OCI-LY3 (cell line): ENCODE data around the gene SMAD3.

Experiments
- H2AFZ ChIP-seq: fragments of 200-600, 300-600 bp; shearing (Covaris generic); 2 replicates; pipeline ENCODE4 v1.6.0; 2014; ENCODE audit warnings: antibody characterized with exemption, low read depth, low read length
- H3K27ac ChIP-seq: fragments of 200-600, 300-600 bp; sonication (generic); 2 replicates; pipeline ENCODE4 v1.5.1; 2014; ENCODE audit warnings: mild to moderate bottlenecking, low read length, moderate library complexity, mixed read lengths
- H3K27me3 ChIP-seq: fragments of 200-600, 300-600 bp; sonication (generic); 2 replicates; pipeline ENCODE4 v1.6.1; 2014; ENCODE audit warnings: low read depth, low read length, mixed read lengths
- H3K36me3 ChIP-seq: fragments of 200-600, 300-600 bp; sonication (generic); replicated peaks from 2 replicates; pipeline ENCODE3; 2014; ENCODE audit warnings: low read depth, low read length, mixed read lengths
- H3K4me1 ChIP-seq: fragments of 300-600, 200-600 bp; sonication (generic); 2 replicates; pipeline ENCODE4 v1.6.1; 2014; ENCODE audit warnings: low read length, mixed read lengths
- H3K4me2 ChIP-seq: fragments of 200-600, 300-600 bp; sonication (generic); 2 replicates; pipeline ENCODE4 v1.6.1; 2014; ENCODE audit warnings: low read length, mixed read lengths
- H3K4me3 ChIP-seq: fragments of 300-600, 200-600 bp; sonication (generic); 2 replicates; pipeline ENCODE4 v1.5.1; 2014; ENCODE audit warnings: antibody characterized with exemption, mild to moderate bottlenecking, low read length, moderate library complexity
- H3K79me2 ChIP-seq: fragments of 300-600, 200-600 bp; shearing (Covaris generic); 2 replicates; pipeline ENCODE4 v1.6.1; 2014; ENCODE audit warnings: mild to moderate bottlenecking, low read length, mixed read lengths
- H3K9ac ChIP-seq: fragments of 300-600, 200-600 bp; shearing (Covaris generic); 2 replicates; pipeline ENCODE4 v1.6.0; 2014; ENCODE audit warnings: mild to moderate bottlenecking, low read length, moderate library complexity
- H3K9me3 ChIP-seq: fragments of 200-600, 300-600 bp; shearing (Covaris generic); 2 replicates; pipeline ENCODE4 v1.6.1; 2014; ENCODE audit warnings: low read length, mixed read lengths; ENCODE audit not compliant: insufficient read depth
- H4K20me1 ChIP-seq: fragments of 200-600, 300-600 bp; sonication (generic); 2 replicates; pipeline ENCODE4 v1.6.1; 2016; ENCODE audit warnings: low read length, mixed read lengths; ENCODE audit not compliant: insufficient read depth
- CTCF ChIP-seq: fragments of 200-600, 300-600 bp; sonication (generic); IDR thresholded peaks from 2 replicates; pipeline ENCODE4 v1.5.1; 2014; ENCODE audit warnings: antibody characterized with exemption, low read length, low read depth
- EZH2phosphoT487 ChIP-seq: fragments of 200-600 bp; shearing (Covaris generic); IDR thresholded peaks from 2 replicates; pipeline ENCODE4 v1.6.1; 2018; ENCODE audit warnings: antibody characterized with exemption, mixed run types, low read depth

Gene SMAD3

GRCh38 chr15:67202991-67203390, 137.6 kb downstream of the SMAD3 start:
- H3K36me3 ChIP-seq = peaks cover 41% of the 10 kb centered on the region
- H3K4me3 ChIP-seq = no peak overlapping the region
- TF ChIP-seq EZH2phosphoT487 (no peak), CTCF (no peak)

GRCh38 chr15:67207555-67208207, 142.3 kb downstream of the SMAD3 start:
- H4K20me1 ChIP-seq = no peaks in the 10 kb centered on the region
- no peak overlapping the region for H3K9ac ChIP-seq
- H3K27ac ChIP-seq = no peak overlapping the region
- no peak overlapping the region for H2AFZ ChIP-seq
- no peaks in the 10 kb centered on the region for H3K79me2 ChIP-seq
- H3K9me3 ChIP-seq = no peaks in the 10 kb centered on the region
- no peak overlapping the region for H3K4me2 ChIP-seq
- H3K4me1 ChIP-seq = no peaks in the 10 kb centered on the region
- no peak overlapping the region for H3K4me3 ChIP-seq
- H3K36me3 ChIP-seq = peaks cover 19% of the 10 kb centered on the region
- no peaks in the 10 kb centered on the region for H3K27me3 ChIP-seq
- TF ChIP-seq EZH2phosphoT487 = no peak
- TF ChIP-seq CTCF = no peak

More at GRCh38 chr15:67202991-67203390, 137.6 kb downstream of the SMAD3 start:
- Histone ChIP-seq H3K9me3 (no peaks in the 10 kb centered on the region), H2AFZ (no peak overlapping the region), H3K4me1 (peaks cover 8% of the 10 kb centered on the region), H3K27me3 (no peaks in the 10 kb centered on the region), H3K9ac (no peak overlapping the region), H4K20me1 (no peaks in the 10 kb centered on the region), H3K4me2 (no peak overlapping the region), H3K27ac (no peak overlapping the region), H3K79me2 (no peaks in the 10 kb centered on the region)

- H3K79me2 ChIP-seq = no peaks in the 10 kb centered on the region
- H3K4me1 ChIP-seq = no peaks in the 10 kb centered on the region
- H3K4me2 ChIP-seq = no peak overlapping the region
- H2AFZ ChIP-seq = no peak overlapping the region
- no peak overlapping the region for H3K4me3 ChIP-seq
- no peak overlapping the region for H3K27ac ChIP-seq
- no peaks in the 10 kb centered on the region for H4K20me1 ChIP-seq
- no peaks in the 10 kb centered on the region for H3K9me3 ChIP-seq
- H3K9ac ChIP-seq = no peak overlapping the region
- H3K36me3 ChIP-seq = peaks cover 18% of the 10 kb centered on the region
- no peak for TF ChIP-seq CTCF
- TF ChIP-seq EZH2phosphoT487 = no peak
- H3K27me3 ChIP-seq = no peaks in the 10 kb centered on the region
Observed at GRCh38 chr15:67208396-67208795, 143.0 kb downstream of the SMAD3 start.

- Histone ChIP-seq H3K27ac (no peak overlapping the region), H3K27me3 (no peaks in the 10 kb centered on the region), H2AFZ (no peak overlapping the region), H3K4me3 (no peak overlapping the region), H3K9me3 (no peaks in the 10 kb centered on the region), H3K9ac (no peak overlapping the region), H3K4me1 (peaks cover 7% of the 10 kb centered on the region), H3K36me3 (peaks cover 15% of the 10 kb centered on the region), H4K20me1 (no peaks in the 10 kb centered on the region), H3K4me2 (no peak overlapping the region), H3K79me2 (no peaks in the 10 kb centered on the region)
- TF ChIP-seq EZH2phosphoT487 (no peak), CTCF (no peak)
Observed at GRCh38 chr15:67210555-67211168, 145.3 kb downstream of the SMAD3 start.
